ENCODE results near the gene WDR20.
"Not testable (repeated sequence)": the region's sequence is repeated elsewhere in the genome, so short reads cannot be mapped to it uniquely, and the experiment has no call there.

Gene WDR20

GRCh38 chr14:102109332-102109731 lies 30.4 kb upstream of the WDR20 start:
- not testable (repeated sequence) for H3K4me3 ChIP-seq (ENCODE audit: low read length); H3K9me3 ChIP-seq (ENCODE audit: control insufficient read depth, low read length); H3K27me3 ChIP-seq (ENCODE audit: control insufficient read depth, insufficient read depth, low read length); H3K36me3 ChIP-seq (ENCODE audit: control insufficient read depth, insufficient read depth, low read length); H3K9ac ChIP-seq (ENCODE audit: low read length); H3K4me1 ChIP-seq (ENCODE audit: control insufficient read depth, insufficient read depth, low read length)

- Histone ChIP-seq H3K4me1 (ENCODE audit: control insufficient read depth, insufficient read depth, low read length) (no peaks in the 10 kb centered on the region), H3K9me3 (ENCODE audit: control insufficient read depth, low read length) (no peaks in the 10 kb centered on the region), H3K4me3 (ENCODE audit: low read length) (no peak overlapping the region), H3K27me3 (ENCODE audit: control insufficient read depth, insufficient read depth, low read length) (no peaks in the 10 kb centered on the region), H3K36me3 (ENCODE audit: control insufficient read depth, insufficient read depth, low read length) (no peaks in the 10 kb centered on the region), H3K9ac (ENCODE audit: low read length) (no peak overlapping the region)
These were observed 28.6 kb upstream of the WDR20 start for GRCh38 chr14:102111101-102111500.

GRCh38 chr14:102116361-102117180 lies 23.1 kb upstream of the WDR20 start:
- H3K27me3 ChIP-seq (ENCODE audit: control insufficient read depth, insufficient read depth, low read length), result no peaks in the 10 kb centered on the region
- H3K36me3 ChIP-seq (ENCODE audit: control insufficient read depth, insufficient read depth, low read length), result no peaks in the 10 kb centered on the region
- no peaks in the 10 kb centered on the region for H3K4me1 ChIP-seq (ENCODE audit: control insufficient read depth, insufficient read depth, low read length)
- H3K9ac ChIP-seq (ENCODE audit: low read length), result no peak overlapping the region
- no peak overlapping the region for H3K4me3 ChIP-seq (ENCODE audit: low read length)
- no peaks in the 10 kb centered on the region for H3K9me3 ChIP-seq (ENCODE audit: control insufficient read depth, low read length)

- no peaks in the 10 kb centered on the region for H3K4me1 ChIP-seq (ENCODE audit: control insufficient read depth, insufficient read depth, low read length)
- H3K36me3 ChIP-seq (ENCODE audit: control insufficient read depth, insufficient read depth, low read length), result no peaks in the 10 kb centered on the region
- H3K27me3 ChIP-seq (ENCODE audit: control insufficient read depth, insufficient read depth, low read length), result no peaks in the 10 kb centered on the region
- no peak overlapping the region for H3K4me3 ChIP-seq (ENCODE audit: low read length)
- no peaks in the 10 kb centered on the region for H3K9me3 ChIP-seq (ENCODE audit: control insufficient read depth, low read length)
- H3K9ac ChIP-seq (ENCODE audit: low read length), result no peak overlapping the region
These were observed 21.8 kb upstream of the WDR20 start for GRCh38 chr14:102117852-102118251.

GRCh38 chr14:102120888-102121287 lies 18.8 kb upstream of the WDR20 start:
- Histone ChIP-seq H3K27me3 (ENCODE audit: control insufficient read depth, insufficient read depth, low read length) (no peaks in the 10 kb centered on the region), H3K9me3 (ENCODE audit: control insufficient read depth, low read length) (no peaks in the 10 kb centered on the region), H3K4me3 (ENCODE audit: low read length) (no peak overlapping the region), H3K9ac (ENCODE audit: low read length) (no peak overlapping the region), H3K4me1 (ENCODE audit: control insufficient read depth, insufficient read depth, low read length) (peaks cover under 1% of the 10 kb centered on the region), H3K36me3 (ENCODE audit: control insufficient read depth, insufficient read depth, low read length) (no peaks in the 10 kb centered on the region)

GRCh38 chr14:102121567-102121966 lies 18.1 kb upstream of the WDR20 start:
- Histone ChIP-seq H3K4me1 (ENCODE audit: control insufficient read depth, insufficient read depth, low read length) (peaks cover 4% of the 10 kb centered on the region), H3K36me3 (ENCODE audit: control insufficient read depth, insufficient read depth, low read length) (no peaks in the 10 kb centered on the region), H3K4me3 (ENCODE audit: low read length) (no peak overlapping the region), H3K27me3 (ENCODE audit: control insufficient read depth, insufficient read depth, low read length) (no peaks in the 10 kb centered on the region), H3K9ac (ENCODE audit: low read length) (no peak overlapping the region), H3K9me3 (ENCODE audit: control insufficient read depth, low read length) (no peaks in the 10 kb centered on the region)

- H3K9ac ChIP-seq (ENCODE audit: low read length), result no peak overlapping the region
These were observed 15.3 kb upstream of the WDR20 start for GRCh38 chr14:102124419-102124818.

GRCh38 chr14:102125546-102125945 lies 14.2 kb upstream of the WDR20 start:
- H3K36me3 ChIP-seq (ENCODE audit: control insufficient read depth, insufficient read depth, low read length), result no peaks in the 10 kb centered on the region
- no peak overlapping the region for H3K4me3 ChIP-seq (ENCODE audit: low read length)
- peaks cover 4% of the 10 kb centered on the region for H3K4me1 ChIP-seq (ENCODE audit: control insufficient read depth, insufficient read depth, low read length)
- no peaks in the 10 kb centered on the region for H3K27me3 ChIP-seq (ENCODE audit: control insufficient read depth, insufficient read depth, low read length)
- H3K9me3 ChIP-seq (ENCODE audit: control insufficient read depth, low read length), result no peaks in the 10 kb centered on the region
- no peak overlapping the region for H3K9ac ChIP-seq (ENCODE audit: low read length)

More at GRCh38 chr14:102124419-102124818, 15.3 kb upstream of the WDR20 start:
- H3K27me3 ChIP-seq (ENCODE audit: control insufficient read depth, insufficient read depth, low read length), result no peaks in the 10 kb centered on the region
- peaks cover 4% of the 10 kb centered on the region for H3K4me1 ChIP-seq (ENCODE audit: control insufficient read depth, insufficient read depth, low read length)
- H3K9me3 ChIP-seq (ENCODE audit: control insufficient read depth, low read length), result no peaks in the 10 kb centered on the region
- H3K36me3 ChIP-seq (ENCODE audit: control insufficient read depth, insufficient read depth, low read length), result no peaks in the 10 kb centered on the region
- no peak overlapping the region for H3K4me3 ChIP-seq (ENCODE audit: low read length)

- Histone ChIP-seq H3K4me3 (ENCODE audit: low read length) (no peak overlapping the region), H3K9me3 (ENCODE audit: control insufficient read depth, low read length) (no peaks in the 10 kb centered on the region), H3K36me3 (ENCODE audit: control insufficient read depth, insufficient read depth, low read length) (no peaks in the 10 kb centered on the region), H3K27me3 (ENCODE audit: control insufficient read depth, insufficient read depth, low read length) (no peaks in the 10 kb centered on the region), H3K9ac (ENCODE audit: low read length) (no peak overlapping the region), H3K4me1 (ENCODE audit: control insufficient read depth, insufficient read depth, low read length) (peaks cover 4% of the 10 kb centered on the region)
These were observed 12.8 kb upstream of the WDR20 start for GRCh38 chr14:102126807-102127455.

GRCh38 chr14:102131741-102132140 lies 8.0 kb upstream of the WDR20 start:
- H3K36me3 ChIP-seq (ENCODE audit: control insufficient read depth, insufficient read depth, low read length), result no peaks in the 10 kb centered on the region
- H3K4me3 ChIP-seq (ENCODE audit: low read length), result no peak overlapping the region
- H3K4me1 ChIP-seq (ENCODE audit: control insufficient read depth, insufficient read depth, low read length), result no peaks in the 10 kb centered on the region
- no peaks in the 10 kb centered on the region for H3K9me3 ChIP-seq (ENCODE audit: control insufficient read depth, low read length)
- no peaks in the 10 kb centered on the region for H3K27me3 ChIP-seq (ENCODE audit: control insufficient read depth, insufficient read depth, low read length)
- H3K9ac ChIP-seq (ENCODE audit: low read length), result no peak overlapping the region

- not testable (repeated sequence) for H3K27me3 ChIP-seq (ENCODE audit: control insufficient read depth, insufficient read depth, low read length); H3K36me3 ChIP-seq (ENCODE audit: control insufficient read depth, insufficient read depth, low read length); H3K4me1 ChIP-seq (ENCODE audit: control insufficient read depth, insufficient read depth, low read length)
These were observed 5.7 kb upstream of the WDR20 start for GRCh38 chr14:102134021-102134420.

GRCh38 chr14:102134719-102135118 lies 5.0 kb upstream of the WDR20 start:
- H3K36me3 ChIP-seq (ENCODE audit: control insufficient read depth, insufficient read depth, low read length); H3K27me3 ChIP-seq (ENCODE audit: control insufficient read depth, insufficient read depth, low read length); H3K9me3 ChIP-seq (ENCODE audit: control insufficient read depth, low read length); H3K9ac ChIP-seq (ENCODE audit: low read length); H3K4me1 ChIP-seq (ENCODE audit: control insufficient read depth, insufficient read depth, low read length); H3K4me3 ChIP-seq (ENCODE audit: low read length): not testable (repeated sequence)

More at GRCh38 chr14:102134021-102134420, 5.7 kb upstream of the WDR20 start:
- H3K4me3 ChIP-seq (ENCODE audit: low read length); H3K9ac ChIP-seq (ENCODE audit: low read length); H3K9me3 ChIP-seq (ENCODE audit: control insufficient read depth, low read length): not testable (repeated sequence)

Measured in mucosa of stomach (tissue), 1 donor.